HCT116 (cell line): ENCODE data around the gene CES4A. TPM values are rescaled to one million over a fixed set of nuclear protein-coding genes. Genes with fewer than 3 reads are reported as not detected.

Experiments used
- ATAC-seq: fragments of 200-7000 bp; cut with Tn5 transposase; 2 replicates; pipeline ENCODE4 v1.9.1; 2020; ENCODE audit warnings: mild to moderate bottlenecking, moderate library complexity
- BruUV-seq: library from RNA; stranded (reverse); fragments of 400-500 nt; replicated peaks from 2 replicates; lab custom pipeline; 2021; lab: Mats Ljungman, UMichigan
- CTCF ChIA-PET: fragments of 300-600 bp; sonication (Branson Sonifier 250); formaldehyde crosslinking; loops from one replicate; lab custom pipeline; 2021; ENCODE audit warnings: antibody characterized with exemption; lab: Charles Lee
- POLR2A ChIA-PET: fragments of 300-600, 350-600 bp; sonication (Branson Sonifier 250); formaldehyde crosslinking; loops from one replicate; lab custom pipeline; 2021; ENCODE audit warnings: antibody characterized with exemption; lab: Charles Lee
- RAD21 ChIA-PET, 2 experiments: fragments of 300-600 bp; sonication (Branson Sonifier 250); formaldehyde crosslinking; loops; one replicate each; lab custom pipeline; 2023; ENCODE audit warnings: low total read pairs in 2 of 2; ENCODE audit not compliant: uncharacterized antibody in 2 of 2, unreplicated experiment in 2 of 2, low non-redundant PET in 1 of 2; lab: Charles Lee
- DNase-seq: peaks from one replicate; pipeline ENCODE4 v3.0.0-alpha.2; 2010; ENCODE audit warnings: low read depth, low spot score
- H2AFZ ChIP-seq: fragments of 200-600 bp; shearing (Covaris generic), sonication (generic); 2 replicates; pipeline ENCODE4 v1.6.1; 2017; ENCODE audit warnings: low read depth, mixed run types, mixed read lengths, antibody characterized with exemption, low read length; ENCODE audit not compliant: poor library complexity, severe bottlenecking
- H3K27ac ChIP-seq: 2 replicates; pipeline ENCODE4 v1.5.1; 2012; ENCODE audit warnings: low read depth, low read length
- H3K27me3 ChIP-seq: fragments of 200-600 bp; sonication (generic); 2 replicates; pipeline ENCODE4 v1.6.1; 2016; ENCODE audit warnings: mixed run types, low read length, mixed read lengths; ENCODE audit not compliant: insufficient read depth
- H3K36me3 ChIP-seq, 2 experiments: fragments of 200-500 bp in 1 of 2; fragments of 200-600 bp in 1 of 2; sonication (Bioruptor generic) in 1 of 2; sonication (generic) in 1 of 2; 2 replicates each; pipeline versions ENCODE4 v1.5.1 to v1.6.1; 2014 to 2016; ENCODE audit warnings: low read length in 2 of 2, inconsistent platforms in 1 of 2, mixed read lengths in 1 of 2, mixed run types in 1 of 2; ENCODE audit not compliant: insufficient read depth in 2 of 2, control insufficient read depth in 1 of 2
- H3K4me1 ChIP-seq, 2 experiments: fragments of 200-600 bp in 1 of 2; sonication (generic) in 1 of 2; 2 replicates each; pipeline versions ENCODE4 v1.5.1 to v1.6.1; 2012 to 2017; ENCODE audit warnings: low read length in 2 of 2, inconsistent platforms in 1 of 2, mild to moderate bottlenecking in 1 of 2, mixed read lengths in 1 of 2, mixed run types in 1 of 2, moderate library complexity in 1 of 2; ENCODE audit not compliant: insufficient read depth in 2 of 2, control insufficient read depth in 1 of 2
- H3K4me2 ChIP-seq: fragments of 200-600 bp; sonication (generic); 2 replicates; pipeline ENCODE4 v1.6.1; 2017; ENCODE audit warnings: mixed run types, low read length, mixed read lengths
- H3K4me3 ChIP-seq, 2 experiments: fragments of 200-600 bp in 1 of 2; sonication (generic) in 1 of 2; replicated peaks in 1 of 2; 2 replicates each; pipeline ENCODE4 v1.5.1; 2011 to 2016; ENCODE audit warnings: low read length in 2 of 2, control low read depth in 1 of 2, low read depth in 1 of 2, mild to moderate bottlenecking in 1 of 2, mixed read lengths in 1 of 2, mixed run types in 1 of 2
- H3K79me2 ChIP-seq: fragments of 200-600 bp; sonication (generic); 2 replicates; pipeline ENCODE4 v1.6.1; 2017; ENCODE audit warnings: mild to moderate bottlenecking, mixed run types, low read length, moderate library complexity, mixed read lengths; ENCODE audit not compliant: insufficient read depth
- H3K9ac ChIP-seq: fragments of 200-600 bp; sonication (generic); 2 replicates; pipeline ENCODE4 v1.6.1; 2016; ENCODE audit warnings: low read length, mixed read lengths
- H3K9me2 ChIP-seq: fragments of 200-600 bp; sonication (generic), shearing (Covaris generic); 2 replicates; pipeline ENCODE4 v1.6.1; 2017; ENCODE audit warnings: mixed run types, mild to moderate bottlenecking, moderate library complexity; ENCODE audit not compliant: insufficient read depth
- H3K9me3 ChIP-seq, 2 experiments: fragments of 200-500 bp in 1 of 2; fragments of 200-600 bp in 1 of 2; sonication (Bioruptor generic) in 1 of 2; sonication (generic) in 1 of 2; 2 replicates each; pipeline ENCODE4 v1.6.1; 2014 to 2017; ENCODE audit warnings: low read length in 2 of 2, mixed read lengths in 2 of 2, inconsistent platforms in 1 of 2, low read depth in 1 of 2, mild to moderate bottlenecking in 1 of 2, mixed run types in 1 of 2, moderate library complexity in 1 of 2; ENCODE audit not compliant: control insufficient read depth in 1 of 2, insufficient read depth in 1 of 2
- H4K20me1 ChIP-seq: fragments of 200-600 bp; sonication (generic), shearing (Covaris generic); 2 replicates; pipeline ENCODE4 v1.6.1; 2017; ENCODE audit warnings: mixed run types, mild to moderate bottlenecking, moderate library complexity; ENCODE audit not compliant: insufficient read depth
- EZH2phosphoT487 ChIP-seq: fragments of 200-600 bp; IDR thresholded peaks from 2 replicates; pipeline ENCODE4 v1.6.1; 2018; ENCODE audit warnings: antibody characterized with exemption, borderline replicate concordance
- JUND ChIP-seq: IDR thresholded peaks from 2 replicates; pipeline ENCODE4 v1.6.1; 2012
- RAD21 ChIP-seq: IDR thresholded peaks from 2 replicates; pipeline ENCODE4 v1.6.1; 2012; ENCODE audit warnings: low read depth, mild to moderate bottlenecking
- TCF7L2 ChIP-seq: IDR thresholded peaks from 2 replicates; pipeline ENCODE4 v1.7.0; 2011; ENCODE audit warnings: borderline replicate concordance, inconsistent platforms; ENCODE audit not compliant: insufficient read depth, insufficient read length; ENCODE audit errors: extremely low read depth
- ZFX ChIP-seq: fragments of 450-650 bp; IDR thresholded peaks from 2 replicates; pipeline ENCODE4 v1.6.1; 2017
- ZNF274 ChIP-seq: fragments of 200-500 bp; sonication (Bioruptor generic); IDR thresholded peaks from 2 replicates; pipeline ENCODE4 v1.6.1; 2014; ENCODE audit warnings: mild to moderate bottlenecking, low read depth, low read length, inconsistent platforms
- intact Hi-C: fragments of 100-400 bp; cut with micrococcal nuclease; formaldehyde crosslinking; loops from 2 replicates; pipeline ENCODE4 v1.10.0; 2022
- total RNA-seq: library from RNA; stranded (reverse); gene quantifications from one replicate; pipeline ENCODE4 v1.2.1, GENCODE V29; 2021; ENCODE audit not compliant: unreplicated experiment
- TF ChIP-seq, protein P1 (sequence below): IDR thresholded peaks from 2 replicates; pipeline ENCODE4 v1.6.1; 2012

CES4A gene
- total RNA-seq, 1 experiment from 2014 or later, result not detected

DNA sequence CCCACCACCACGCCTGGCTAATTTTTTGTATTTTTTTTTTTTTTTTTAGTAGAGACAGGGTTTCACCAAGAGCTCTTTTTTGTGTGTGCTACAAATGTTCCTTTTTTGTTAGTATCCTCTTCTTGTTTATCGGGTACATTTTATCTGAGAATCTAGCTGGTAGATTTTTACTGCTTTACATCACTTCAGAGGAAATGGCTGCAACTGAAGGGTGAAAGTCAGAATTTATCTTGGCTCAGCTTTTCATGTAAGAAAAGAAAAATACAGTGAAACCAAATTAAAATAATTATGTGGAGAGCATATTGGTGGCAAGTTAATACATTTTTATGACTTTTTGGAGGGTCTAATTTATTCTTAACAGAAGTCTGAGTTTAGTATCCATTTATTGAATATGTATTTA lies 66.5 kb downstream of the CES4A start:
- H3K36me3 ChIP-seq, result 0 out of 4 replicates have a peak, but pooled peaks cover 0 to 2% of the 10 kb centered on the region in 2 experiments
- CTCF ChIA-PET, result no interaction called here
- TF ChIP-seq TCF7L2 (no peak), ZFX (no peak), RAD21 (no peak), ZNF274 (no peak), EZH2phosphoT487 (no peak)
- TF ChIP-seq, protein P1, sequence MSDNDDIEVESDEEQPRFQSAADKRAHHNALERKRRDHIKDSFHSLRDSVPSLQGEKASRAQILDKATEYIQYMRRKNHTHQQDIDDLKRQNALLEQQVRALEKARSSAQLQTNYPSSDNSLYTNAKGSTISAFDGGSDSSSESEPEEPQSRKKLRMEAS, result no peak
- H3K9me2 ChIP-seq, result no peaks in the 10 kb centered on the region
- no peak overlapping the region for H3K4me2 ChIP-seq
- POLR2A ChIA-PET, result no interaction called here
- no peak overlapping the region for H2AFZ ChIP-seq
- intact Hi-C loops, result loop anchor here (2.0 kb wide), 1 partner anchor 14 kb away; no protein-coding TSS in a partner anchor
- H3K79me2 ChIP-seq, result peaks cover 96% of the 10 kb centered on the region
- no peak overlapping the region for H3K4me3 ChIP-seq
- no peaks in the 10 kb centered on the region for H3K9me3 ChIP-seq
- no peak overlapping the region for H3K9ac ChIP-seq
- H3K27ac ChIP-seq, result no peak overlapping the region
- BruUV-seq, result no TSS peak
- H3K27me3 ChIP-seq, result no peaks in the 10 kb centered on the region
- DNase-seq, result no peak
- RAD21 ChIA-PET, result no interaction called here
- H3K4me1 ChIP-seq, result peaks cover 0 to 12% of the 10 kb centered on the region in 2 experiments; a peak in 2 of 4 replicates
- no peak for ATAC-seq
- peaks cover 27% of the 10 kb centered on the region; the same call in 1 of the 2 replicates for H4K20me1 ChIP-seq

GRCh38 chr16:67055712-67056487 lies 67.5 kb downstream of the CES4A start:
- Histone ChIP-seq H3K27ac (no peak overlapping the region), H3K79me2 (peaks cover 98% of the 10 kb centered on the region), H3K4me1 (peaks cover 0 to 15% of the 10 kb centered on the region in 2 experiments; a peak in 2 of 4 replicates), H3K36me3 (0 out of 4 replicates have a peak, but pooled peaks cover 0 to 1% of the 10 kb centered on the region in 2 experiments), H3K4me2 (peak overlapping the region; percentile 0; the same call in 1 of the 2 replicates), H4K20me1 (peaks cover 30% of the 10 kb centered on the region; the same call in 1 of the 2 replicates), H3K9ac (no peak overlapping the region), H3K9me2 (no peaks in the 10 kb centered on the region), H2AFZ (no peak overlapping the region), H3K27me3 (no peaks in the 10 kb centered on the region), H3K9me3 (no peaks in the 10 kb centered on the region), H3K4me3 (no peak overlapping the region)
- RAD21 ChIA-PET, result no interaction called here
- ATAC-seq, result peak; percentile 34; the same call in 1 of the 2 replicates
- no TSS peak for BruUV-seq
- TF ChIP-seq TCF7L2 (no peak), JUND (peak; percentile 20; the same call in 1 of the 2 replicates)
- DNase-seq, result no peak
- intact Hi-C loops, result loop anchor here (2.0 kb wide), 1 partner anchor 15 kb away; no protein-coding TSS in a partner anchor
- CTCF ChIA-PET, result no interaction called here
- POLR2A ChIA-PET, result interaction anchor here (0.7 kb wide), 1 partner anchor 17 kb away, joined by 4 read pairs; no protein-coding TSS in a partner anchor

Other genes starting within 250 kb of the CES4A start
- gene DYNC1LI2, start 237.0 kb upstream of the CES4A start, total RNA-seq, result 92.8 TPM
- not detected for gene TERB1, start 187.0 kb upstream of the CES4A start, total RNA-seq
- gene NAE1, start 157.6 kb upstream of the CES4A start, total RNA-seq, result 123 TPM
- gene CA7, start 144.2 kb upstream of the CES4A start, total RNA-seq, result not detected
- gene PDP2, start 108.1 kb upstream of the CES4A start, total RNA-seq, result 19.9 TPM
- not detected for gene CDH16, start 69.7 kb upstream of the CES4A start, total RNA-seq
- 2.2 TPM for gene RRAD, start 63.1 kb upstream of the CES4A start, total RNA-seq
- 113 TPM for gene CIAO2B, start 54.2 kb upstream of the CES4A start, total RNA-seq
- gene CES2, start 53.1 kb upstream of the CES4A start, total RNA-seq, result 35.4 TPM
- 10.8 TPM for gene CES3, start 27.3 kb upstream of the CES4A start, total RNA-seq
- gene CBFB, start 40.6 kb downstream of the CES4A start, total RNA-seq, result 101 TPM
- 19.2 TPM for gene PHAF1, start 121.4 kb downstream of the CES4A start, total RNA-seq
- gene B3GNT9, start 162.4 kb downstream of the CES4A start, total RNA-seq, result 3.8 TPM
- 20.5 TPM for gene TRADD, start 171.3 kb downstream of the CES4A start, total RNA-seq
- 27.8 TPM for gene FBXL8, start 171.4 kb downstream of the CES4A start, total RNA-seq
- 46.6 TPM for gene HSF4, start 176.2 kb downstream of the CES4A start, total RNA-seq
- gene NOL3, start 181.9 kb downstream of the CES4A start, total RNA-seq, result 54.0 TPM
- gene MATCAP1, start 195.4 kb downstream of the CES4A start, total RNA-seq, result 38.7 TPM
- gene EXOC3L1, start 201.5 kb downstream of the CES4A start, total RNA-seq, result 0.30 TPM
- gene E2F4, start 203.6 kb downstream of the CES4A start, total RNA-seq, result 114 TPM
- 45.8 TPM for gene ELMO3, start 210.5 kb downstream of the CES4A start, total RNA-seq
- 36.1 TPM for gene TMEM208, start 238.5 kb downstream of the CES4A start, total RNA-seq